Activated CD4-positive, alpha-beta T cell treated with anti-CD3 and anti-CD28 coated beads, Interleukin-2, amount 10 ng/mL, durations not matched to agents 7 days and 5 days (primary cell): Measurements from ENCODE around the gene OR5AS1. TPM values are rescaled to one million over a fixed set of nuclear protein-coding genes. Genes with fewer than 3 reads are reported as not detected.

Experiments used
- total RNA-seq, 2 experiments: library from RNA; stranded (reverse); gene quantifications; one replicate each; pipeline ENCODE4 v1.2.3, GENCODE V29; 2021

OR5AS1 gene
- total RNA-seq, 2 experiments from 2014 or later = not detected

Other genes with a start within 250 kb of the OR5AS1 start
- gene OR5D14, start 232.1 kb upstream of the OR5AS1 start, total RNA-seq = not detected
- gene OR5L1, start 216.3 kb upstream of the OR5AS1 start, total RNA-seq = not detected
- gene OR5D18, start 208.0 kb upstream of the OR5AS1 start, total RNA-seq = not detected
- gene OR5L2, start 200.4 kb upstream of the OR5AS1 start, total RNA-seq = not detected
- gene OR5D16, start 188.9 kb upstream of the OR5AS1 start, total RNA-seq = not detected
- not detected for gene TRIM51, start 144.4 kb upstream of the OR5AS1 start, total RNA-seq
- gene OR5W2, start 113.1 kb upstream of the OR5AS1 start, total RNA-seq = not detected
- gene OR5I1, start 91.3 kb upstream of the OR5AS1 start, total RNA-seq = not detected
- not detected for gene OR10AG1, start 57.7 kb upstream of the OR5AS1 start, total RNA-seq
- not detected for gene OR5F1, start 33.0 kb upstream of the OR5AS1 start, total RNA-seq
- gene OR8I2, start 65.7 kb downstream of the OR5AS1 start, total RNA-seq = not detected
- not detected for gene OR8H2, start 76.0 kb downstream of the OR5AS1 start, total RNA-seq
- gene OR8H3, start 94.7 kb downstream of the OR5AS1 start, total RNA-seq = not detected
- gene OR8J3, start 112.5 kb downstream of the OR5AS1 start, total RNA-seq = not detected
- not detected for gene OR8K5, start 132.7 kb downstream of the OR5AS1 start, total RNA-seq
- gene OR5J2, start 149.0 kb downstream of the OR5AS1 start, total RNA-seq = not detected
- not detected for gene OR5T2, start 206.6 kb downstream of the OR5AS1 start, total RNA-seq
- gene OR5T3, start 224.6 kb downstream of the OR5AS1 start, total RNA-seq = not detected
- gene OR5T1, start 246.5 kb downstream of the OR5AS1 start, total RNA-seq = not detected